ENCODE data around the gene EXOC4. TPM values are rescaled to one million over a fixed set of nuclear protein-coding genes. Genes with fewer than 3 reads are reported as not detected.

Gene EXOC4
- total and polyA plus RNA-seq, 2 donors (not counting 1 experiment from before 2014, with no cell fraction given) = 79.6 to 158 TPM

DNA sequence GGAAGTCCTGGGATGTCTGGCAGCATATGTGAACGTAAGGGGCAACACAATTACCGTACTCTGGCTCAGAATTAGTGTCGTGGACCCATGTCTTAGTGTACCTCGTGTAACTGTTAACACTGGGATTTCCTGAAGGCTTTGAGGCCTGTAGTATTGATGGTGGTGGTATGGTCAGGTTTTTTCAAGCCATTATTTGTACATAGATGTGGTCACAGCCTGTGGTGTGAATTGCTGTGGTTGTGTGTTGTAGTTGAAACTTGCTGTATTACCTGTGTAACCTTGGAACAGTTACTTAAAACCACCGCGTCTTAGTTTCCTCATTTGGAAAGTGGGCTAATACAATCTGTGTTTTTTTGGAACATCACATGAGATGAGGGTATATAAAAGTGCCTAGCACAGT lies 5.3 kb downstream of the EXOC4 start:
- Histone ChIP-seq H3K36me3 (ENCODE audit: control insufficient read depth, insufficient read depth, low read length) (no peaks in the 10 kb centered on the region), H3K4me3 (replicated peaks in 1 of 4; ENCODE audit: control extremely low read depth in 1 of 4, insufficient read depth in 1 of 4, low read depth in 3 of 4, low read length in 4 of 4) (no peak overlapping the region), H3K27ac (ENCODE audit: insufficient read depth, low read length) (no peak overlapping the region), H3K27me3 (ENCODE audit: control insufficient read depth, insufficient read depth, low read length) (no peaks in the 10 kb centered on the region), H3K9ac (ENCODE audit: insufficient read depth, low read length) (no peak overlapping the region), H3K9me3 (ENCODE audit: control insufficient read depth, insufficient read depth, low read depth, low read length) (no peaks in the 10 kb centered on the region), H2AFZ (ENCODE audit: low read length) (no peak overlapping the region), H3K4me2 (ENCODE audit: extremely low read depth, insufficient read depth, low read length) (no peak overlapping the region), H3K4me1 (ENCODE audit: control insufficient read depth, extremely low read depth, insufficient read depth, low read length) (no peaks in the 10 kb centered on the region), H3K79me2 (ENCODE audit: control insufficient read depth, insufficient read depth, low read length) (peaks cover 29% of the 10 kb centered on the region), H4K20me1 (ENCODE audit: control insufficient read depth, extremely low read depth, insufficient read depth, low read length) (no peaks in the 10 kb centered on the region)
- no peak for DNase-seq (ENCODE audit: low read depth in 2 of 2)
- TF ChIP-seq, protein P1, sequence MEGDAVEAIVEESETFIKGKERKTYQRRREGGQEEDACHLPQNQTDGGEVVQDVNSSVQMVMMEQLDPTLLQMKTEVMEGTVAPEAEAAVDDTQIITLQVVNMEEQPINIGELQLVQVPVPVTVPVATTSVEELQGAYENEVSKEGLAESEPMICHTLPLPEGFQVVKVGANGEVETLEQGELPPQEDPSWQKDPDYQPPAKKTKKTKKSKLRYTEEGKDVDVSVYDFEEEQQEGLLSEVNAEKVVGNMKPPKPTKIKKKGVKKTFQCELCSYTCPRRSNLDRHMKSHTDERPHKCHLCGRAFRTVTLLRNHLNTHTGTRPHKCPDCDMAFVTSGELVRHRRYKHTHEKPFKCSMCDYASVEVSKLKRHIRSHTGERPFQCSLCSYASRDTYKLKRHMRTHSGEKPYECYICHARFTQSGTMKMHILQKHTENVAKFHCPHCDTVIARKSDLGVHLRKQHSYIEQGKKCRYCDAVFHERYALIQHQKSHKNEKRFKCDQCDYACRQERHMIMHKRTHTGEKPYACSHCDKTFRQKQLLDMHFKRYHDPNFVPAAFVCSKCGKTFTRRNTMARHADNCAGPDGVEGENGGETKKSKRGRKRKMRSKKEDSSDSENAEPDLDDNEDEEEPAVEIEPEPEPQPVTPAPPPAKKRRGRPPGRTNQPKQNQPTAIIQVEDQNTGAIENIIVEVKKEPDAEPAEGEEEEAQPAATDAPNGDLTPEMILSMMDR (conservative IDR thresholded peaks at IDR 0.05 in 1 of 2, IDR thresholded peaks at IDR 0.05 in 1 of 2; ENCODE audit: low read depth in 1 of 2, low read length in 2 of 2) = no peak
- no peak for TF ChIP-seq EZH2 (IDR thresholded peaks at IDR 0.05; ENCODE audit: low read length, missing control alignments)

DNA sequence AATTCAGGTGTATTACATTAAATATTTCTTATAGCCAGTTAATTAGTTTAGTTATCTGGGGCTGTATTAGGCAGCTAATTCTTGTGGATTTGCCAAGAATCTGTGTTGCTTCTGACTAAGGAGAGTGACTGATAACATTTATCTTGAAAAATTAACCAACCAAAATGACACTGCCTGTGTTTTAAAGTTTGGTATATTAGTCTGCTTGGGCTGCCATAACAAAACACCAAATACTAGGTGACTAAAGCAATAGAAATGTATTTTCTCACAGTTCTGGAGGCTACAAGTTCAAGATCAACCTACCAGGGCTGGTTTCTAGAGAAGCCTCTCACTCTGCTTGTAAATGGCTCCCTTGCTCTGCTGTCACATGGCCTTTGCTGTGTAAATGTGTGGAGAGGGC lies 12.9 kb downstream of the EXOC4 start:
- H3K9ac ChIP-seq (ENCODE audit: insufficient read depth, low read length) = no peak overlapping the region
- no peaks in the 10 kb centered on the region for H4K20me1 ChIP-seq (ENCODE audit: control insufficient read depth, extremely low read depth, insufficient read depth, low read length)
- H2AFZ ChIP-seq (ENCODE audit: low read length) = no peak overlapping the region
- no peak overlapping the region for H3K4me2 ChIP-seq (ENCODE audit: extremely low read depth, insufficient read depth, low read length)
- no peak overlapping the region for H3K4me3 ChIP-seq (replicated peaks in 1 of 4; ENCODE audit: control extremely low read depth in 1 of 4, insufficient read depth in 1 of 4, low read depth in 3 of 4, low read length in 4 of 4)
- H3K27me3 ChIP-seq (ENCODE audit: control insufficient read depth, insufficient read depth, low read length) = no peaks in the 10 kb centered on the region
- peak in 1 of 2 donors; percentile 49 for DNase-seq (ENCODE audit: low read depth in 2 of 2)
- no peaks in the 10 kb centered on the region for H3K4me1 ChIP-seq (ENCODE audit: control insufficient read depth, extremely low read depth, insufficient read depth, low read length)
- no peaks in the 10 kb centered on the region for H3K79me2 ChIP-seq (ENCODE audit: control insufficient read depth, insufficient read depth, low read length)
- no peaks in the 10 kb centered on the region for H3K36me3 ChIP-seq (ENCODE audit: control insufficient read depth, insufficient read depth, low read length)
- no peaks in the 10 kb centered on the region for H3K9me3 ChIP-seq (ENCODE audit: control insufficient read depth, insufficient read depth, low read depth, low read length)
- no peak overlapping the region for H3K27ac ChIP-seq (ENCODE audit: insufficient read depth, low read length)
- TF ChIP-seq, protein P1 (conservative IDR thresholded peaks at IDR 0.05 in 1 of 2, IDR thresholded peaks at IDR 0.05 in 1 of 2; ENCODE audit: low read depth in 1 of 2, low read length in 2 of 2) = no peak
- TF ChIP-seq EZH2 (IDR thresholded peaks at IDR 0.05; ENCODE audit: low read length, missing control alignments) = no peak

DNA sequence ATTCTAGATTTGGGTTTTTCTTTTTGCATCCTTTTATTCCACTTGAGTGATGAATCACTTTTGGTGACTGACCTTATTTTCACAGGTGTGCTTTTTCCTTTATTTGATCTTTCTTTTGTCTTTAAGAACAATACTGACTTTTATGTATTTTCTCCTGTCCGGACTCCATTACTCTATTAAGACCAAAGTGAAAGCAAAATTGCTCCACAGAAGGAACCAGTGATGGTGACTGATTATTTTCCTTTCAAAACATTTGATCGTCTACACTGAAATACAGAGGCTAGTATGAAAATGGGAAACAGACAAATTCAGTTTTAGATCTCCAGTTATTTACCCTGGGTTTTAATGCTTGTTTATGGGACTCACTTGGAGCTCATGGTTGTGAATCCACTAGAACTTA lies 15.5 kb downstream of the EXOC4 start:
- Histone ChIP-seq H3K4me1 (ENCODE audit: control insufficient read depth, extremely low read depth, insufficient read depth, low read length) (no peaks in the 10 kb centered on the region), H3K4me2 (ENCODE audit: extremely low read depth, insufficient read depth, low read length) (peak overlapping the region; percentile 48), H3K4me3 (replicated peaks in 1 of 4; ENCODE audit: control extremely low read depth in 1 of 4, insufficient read depth in 1 of 4, low read depth in 3 of 4, low read length in 4 of 4) (peak overlapping the region in 1 of 4 experiments; percentile 31), H3K27ac (ENCODE audit: insufficient read depth, low read length) (no peak overlapping the region), H2AFZ (ENCODE audit: low read length) (peak overlapping the region; percentile 21), H3K36me3 (ENCODE audit: control insufficient read depth, insufficient read depth, low read length) (no peaks in the 10 kb centered on the region), H3K9me3 (ENCODE audit: control insufficient read depth, insufficient read depth, low read depth, low read length) (no peaks in the 10 kb centered on the region), H3K79me2 (ENCODE audit: control insufficient read depth, insufficient read depth, low read length) (no peaks in the 10 kb centered on the region), H3K27me3 (ENCODE audit: control insufficient read depth, insufficient read depth, low read length) (no peaks in the 10 kb centered on the region), H4K20me1 (ENCODE audit: control insufficient read depth, extremely low read depth, insufficient read depth, low read length) (no peaks in the 10 kb centered on the region), H3K9ac (ENCODE audit: insufficient read depth, low read length) (no peak overlapping the region)
- DNase-seq (ENCODE audit: low read depth in 2 of 2) = no peak
- TF ChIP-seq EZH2 (IDR thresholded peaks at IDR 0.05; ENCODE audit: low read length, missing control alignments) = no peak
- TF ChIP-seq, protein P1 (conservative IDR thresholded peaks at IDR 0.05 in 1 of 2, IDR thresholded peaks at IDR 0.05 in 1 of 2; ENCODE audit: low read depth in 1 of 2, low read length in 2 of 2) = no peak

Data from fibroblast of lung (primary cell).